ENCODE measurements around the gene OR8B8. TPM values are rescaled to one million over a fixed set of nuclear protein-coding genes. Genes with fewer than 3 reads are reported as not detected.

The OR8B8 gene
- total and polyA plus RNA-seq, 2 donors (not counting 3 experiments of a cell fraction or from before 2014, with no cell fraction given): not detected

DNA sequence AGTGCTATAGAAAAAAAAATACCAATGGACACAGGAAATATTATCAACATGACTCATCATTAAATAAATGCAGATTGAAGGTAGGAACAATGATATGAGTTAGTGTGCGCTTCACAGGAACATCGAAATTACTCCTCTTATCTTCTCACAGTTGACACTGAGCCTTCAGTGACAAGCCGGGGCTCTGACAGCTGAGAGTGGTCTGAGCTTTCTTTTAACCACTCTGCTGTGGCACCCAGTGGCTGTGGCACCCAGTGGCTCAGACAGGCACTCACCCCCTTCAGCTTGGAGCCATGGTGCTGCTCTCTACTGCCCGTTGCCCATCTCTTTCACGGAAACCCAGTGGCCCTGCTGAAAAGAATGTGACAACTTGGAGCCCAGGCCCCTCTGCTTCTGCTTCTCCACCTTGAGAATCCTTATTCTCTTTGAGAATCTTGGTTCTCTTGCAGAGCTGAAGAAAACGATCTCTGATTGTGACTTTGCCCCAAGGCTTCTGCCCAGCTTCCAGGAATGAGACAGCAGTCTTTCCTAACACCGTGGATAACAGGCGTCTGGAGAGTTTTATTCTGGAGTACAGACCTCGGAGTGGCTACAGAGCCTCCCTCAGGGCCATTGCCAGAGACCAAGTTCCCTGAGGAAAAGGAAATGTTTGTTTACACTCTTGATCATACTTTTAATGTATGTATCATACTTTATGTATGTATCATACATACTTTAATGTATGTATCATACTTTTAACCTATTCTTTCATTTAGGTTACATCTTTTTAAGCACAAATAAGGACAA, 37.1 kb upstream of the OR8B8 start:
- H3K4me2 ChIP-seq (ENCODE audit: insufficient read depth, low read length): peak overlapping the region; percentile 31
- CTCF ChIA-PET: interaction anchor here (1.5 kb wide), 1 partner anchor 11 kb away, joined by 5 read pairs; no protein-coding TSS in a partner anchor

GRCh38 chr11:124481365-124482323, 36.1 kb upstream of the OR8B8 start:
- H3K9ac ChIP-seq (replicated peaks; ENCODE audit: extremely low read depth, insufficient read depth, low read length): peak overlapping the region; percentile 11
- H2AFZ ChIP-seq (ENCODE audit: low read depth, low read length): peak overlapping the region; percentile 70
- H3K4me2 ChIP-seq (ENCODE audit: insufficient read depth, low read length): peak overlapping the region; percentile 68
- CTCF ChIA-PET: interaction anchor here (0.6 to 1.5 kb wide), 2 partner anchors 10 to 1085 kb away, joined by 3 to 5 read pairs; no protein-coding TSS in a partner anchor
- BruUV-seq (replicated peaks): TSS peak; percentile 45
- TF ChIP-seq FOS (IDR thresholded peaks at IDR 0.05; ENCODE audit: borderline replicate concordance, insufficient read depth, low read length) (peak; percentile 38), JUN (IDR thresholded peaks at IDR 0.05; ENCODE audit: borderline replicate concordance, insufficient read depth, insufficient read length, low read depth) (no peak)
- DNase-seq (ENCODE audit: low read depth, low spot score) (peak; percentile 27), FAIRE-seq (peak; percentile 55)
- H3K4me3 ChIP-seq (replicated peaks in 1 of 3; ENCODE audit: insufficient read depth in 1 of 3, low read depth in 1 of 3, low read length in 3 of 3): peak overlapping the region in 2 of 3 experiments; percentile 3 to 24
- no peaks in the 10 kb centered on the region for H3K36me3 ChIP-seq (ENCODE audit: control insufficient read depth in 2 of 2, extremely low read depth in 1 of 2, insufficient read depth in 2 of 2, low read length in 2 of 2)
- H3K4me1 ChIP-seq (ENCODE audit: control insufficient read depth, extremely low read depth, insufficient read depth, low read length): peaks cover 10% of the 10 kb centered on the region
- H3K27me3 ChIP-seq (ENCODE audit: control insufficient read depth in 2 of 2, insufficient read depth in 2 of 2, low read length in 2 of 2): peaks cover 0 to 7% of the 10 kb centered on the region in 2 experiments
- H3K9me3 ChIP-seq (replicated peaks; ENCODE audit: control insufficient read depth, insufficient read depth, low read length): no peaks in the 10 kb centered on the region
- intact Hi-C loops (cut with micrococcal nuclease): no loop called here
- H3K79me2 ChIP-seq (ENCODE audit: control insufficient read depth, insufficient read depth, low read length): no peaks in the 10 kb centered on the region
- dilution Hi-C loops (cut with MboI; ENCODE audit: extremely low pct_ligation_motif_present, low sequenced_read_pairs): no loop called here
- no peaks in the 10 kb centered on the region for H4K20me1 ChIP-seq (replicated peaks; ENCODE audit: control insufficient read depth, extremely low read depth, insufficient read depth, low read length)
- H3K27ac ChIP-seq (ENCODE audit: insufficient read depth, low read depth, low read length): peak overlapping the region; percentile 39
- no peaks in the 10 kb centered on the region for H3K9me1 ChIP-seq (replicated peaks; ENCODE audit: control insufficient read depth, extremely low read depth, insufficient read depth, low read length)
- POLR2A ChIA-PET: interaction anchor here (1.0 kb wide), 1 partner anchor 41 kb away, joined by 4 read pairs; no protein-coding TSS in a partner anchor

More for the DNA sequence above, 37.1 kb upstream of the OR8B8 start:
- Histone ChIP-seq H3K27ac (ENCODE audit: insufficient read depth, low read depth, low read length) (peak overlapping the region; percentile 33), H3K36me3 (ENCODE audit: control insufficient read depth in 2 of 2, extremely low read depth in 1 of 2, insufficient read depth in 2 of 2, low read length in 2 of 2) (no peaks in the 10 kb centered on the region), H3K4me3 (replicated peaks in 1 of 3; ENCODE audit: insufficient read depth in 1 of 3, low read depth in 1 of 3, low read length in 3 of 3) (no peak overlapping the region), H3K9ac (replicated peaks; ENCODE audit: extremely low read depth, insufficient read depth, low read length) (no peak overlapping the region), H3K27me3 (ENCODE audit: control insufficient read depth in 2 of 2, insufficient read depth in 2 of 2, low read length in 2 of 2) (peaks cover 0 to 9% of the 10 kb centered on the region in 2 experiments), H2AFZ (ENCODE audit: low read depth, low read length) (peak overlapping the region; percentile 6), H3K9me3 (replicated peaks; ENCODE audit: control insufficient read depth, insufficient read depth, low read length) (no peaks in the 10 kb centered on the region), H4K20me1 (replicated peaks; ENCODE audit: control insufficient read depth, extremely low read depth, insufficient read depth, low read length) (no peaks in the 10 kb centered on the region), H3K4me1 (ENCODE audit: control insufficient read depth, extremely low read depth, insufficient read depth, low read length) (peaks cover 10% of the 10 kb centered on the region), H3K9me1 (replicated peaks; ENCODE audit: control insufficient read depth, extremely low read depth, insufficient read depth, low read length) (no peaks in the 10 kb centered on the region), H3K79me2 (ENCODE audit: control insufficient read depth, insufficient read depth, low read length) (no peaks in the 10 kb centered on the region)
- dilution Hi-C loops (cut with MboI; ENCODE audit: extremely low pct_ligation_motif_present, low sequenced_read_pairs) (no loop called here), intact Hi-C loops (cut with micrococcal nuclease) (no loop called here)
- POLR2A ChIA-PET: no interaction called here
- TF ChIP-seq JUN (IDR thresholded peaks at IDR 0.05; ENCODE audit: borderline replicate concordance, insufficient read depth, insufficient read length, low read depth): peak; percentile 67
- TF ChIP-seq POLR2A (IDR thresholded peaks at IDR 0.05; ENCODE audit: low read depth, low read length): no peak
- TF ChIP-seq FOS (IDR thresholded peaks at IDR 0.05; ENCODE audit: borderline replicate concordance, insufficient read depth, low read length): peak; percentile 33
- TSS peak; percentile 90 for BruUV-seq (replicated peaks)
- FAIRE-seq (no peak), DNase-seq (ENCODE audit: low read depth, low spot score) (peak; percentile 15)

Data from endothelial cell of umbilical vein (primary cell).